ENCODE data around the gene PRKAR1A.

DNA sequence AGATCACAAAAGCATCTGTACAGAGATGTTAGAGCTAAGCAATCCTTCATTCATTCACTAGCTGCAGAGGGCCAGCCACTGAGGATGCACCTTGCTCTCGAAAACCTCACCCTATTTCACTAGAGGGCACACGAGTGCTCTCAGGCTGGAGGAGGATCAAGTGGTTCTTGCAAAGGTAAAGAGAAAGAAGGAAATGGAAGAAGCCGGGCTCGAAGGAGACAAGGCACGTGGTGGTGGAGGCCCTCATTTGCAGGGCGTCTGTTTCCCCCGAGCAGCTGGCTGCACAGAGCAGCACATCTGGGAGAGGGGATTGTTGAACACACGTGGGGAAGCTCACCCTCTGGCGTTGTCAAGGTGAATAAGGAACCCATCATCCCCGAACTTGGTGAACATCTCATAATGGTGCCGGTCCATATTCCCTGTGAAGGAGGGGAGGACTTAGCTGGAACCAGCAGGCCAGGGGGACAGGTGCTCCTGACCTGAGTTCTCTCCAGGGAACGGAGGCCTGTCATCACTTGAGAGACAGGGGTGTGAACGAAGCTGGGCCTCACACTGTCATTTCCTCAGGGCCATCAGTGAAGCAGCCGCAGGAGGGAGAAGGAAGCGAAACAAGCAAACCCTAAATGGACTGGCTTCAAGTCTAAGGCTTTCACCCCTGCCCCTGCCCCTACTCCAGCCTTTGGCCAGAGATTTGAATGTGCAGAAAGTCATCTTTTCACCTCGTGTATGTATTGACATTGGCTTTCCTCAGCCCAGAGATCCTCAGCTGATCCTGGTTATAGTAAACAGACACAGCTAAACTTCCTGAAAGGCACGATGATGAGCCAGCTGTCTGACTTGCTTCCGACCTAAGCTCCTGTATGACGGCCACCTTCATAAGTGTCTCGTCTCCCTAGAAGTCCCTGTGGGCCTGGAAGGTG, 27.6 kb downstream of the PRKAR1A start:
- TF ChIP-seq, protein P1, sequence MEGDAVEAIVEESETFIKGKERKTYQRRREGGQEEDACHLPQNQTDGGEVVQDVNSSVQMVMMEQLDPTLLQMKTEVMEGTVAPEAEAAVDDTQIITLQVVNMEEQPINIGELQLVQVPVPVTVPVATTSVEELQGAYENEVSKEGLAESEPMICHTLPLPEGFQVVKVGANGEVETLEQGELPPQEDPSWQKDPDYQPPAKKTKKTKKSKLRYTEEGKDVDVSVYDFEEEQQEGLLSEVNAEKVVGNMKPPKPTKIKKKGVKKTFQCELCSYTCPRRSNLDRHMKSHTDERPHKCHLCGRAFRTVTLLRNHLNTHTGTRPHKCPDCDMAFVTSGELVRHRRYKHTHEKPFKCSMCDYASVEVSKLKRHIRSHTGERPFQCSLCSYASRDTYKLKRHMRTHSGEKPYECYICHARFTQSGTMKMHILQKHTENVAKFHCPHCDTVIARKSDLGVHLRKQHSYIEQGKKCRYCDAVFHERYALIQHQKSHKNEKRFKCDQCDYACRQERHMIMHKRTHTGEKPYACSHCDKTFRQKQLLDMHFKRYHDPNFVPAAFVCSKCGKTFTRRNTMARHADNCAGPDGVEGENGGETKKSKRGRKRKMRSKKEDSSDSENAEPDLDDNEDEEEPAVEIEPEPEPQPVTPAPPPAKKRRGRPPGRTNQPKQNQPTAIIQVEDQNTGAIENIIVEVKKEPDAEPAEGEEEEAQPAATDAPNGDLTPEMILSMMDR (IDR thresholded peaks at IDR 0.05; ENCODE audit: low read length) = peak; percentile 30
- no peak for TF ChIP-seq EZH2 (optimal IDR thresholded peaks at IDR 0.05; ENCODE audit: low read depth, low read length)

All from MM.1S (cell line).